Neural cell (in vitro differentiated cells): Measurements from ENCODE around the gene TMEM205. TPM values are rescaled to one million over a fixed set of nuclear protein-coding genes. Genes with fewer than 3 reads are reported as not detected.

ENCODE experiments used
- H2AFZ ChIP-seq: fragments of 200-600, 300-800 bp; sonication (generic), shearing (Covaris generic); 2 replicates; pipeline ENCODE4 v1.6.0; 2014; ENCODE audit warnings: low read depth, mild to moderate bottlenecking, antibody characterized with exemption, low read length, moderate library complexity
- H3F3A ChIP-seq: fragments of 200-600 bp; shearing (Covaris generic); 2 replicates; pipeline ENCODE4 v1.6.1; 2016; ENCODE audit warnings: mild to moderate bottlenecking, moderate library complexity, mixed read lengths, antibody characterized with exemption, low read length; ENCODE audit not compliant: insufficient read depth, poor library complexity, severe bottlenecking
- H3K27ac ChIP-seq: fragments of 200-600, 300-800 bp; sonication (generic), shearing (Covaris generic); 2 replicates; pipeline ENCODE4 v1.5.1; 2014; ENCODE audit warnings: mild to moderate bottlenecking, low read length, moderate library complexity
- H3K27me3 ChIP-seq: fragments of 300-800, 200-600 bp; sonication (generic), shearing (Covaris generic); 2 replicates; pipeline ENCODE4 v1.6.0; 2014; ENCODE audit warnings: mild to moderate bottlenecking, low read depth, low read length, moderate library complexity; ENCODE audit not compliant: insufficient read depth
- H3K36me3 ChIP-seq: fragments of 300-800, 200-600 bp; sonication (generic), shearing (Covaris generic); 2 replicates; pipeline ENCODE4 v1.5.1; 2014; ENCODE audit warnings: mild to moderate bottlenecking, antibody characterized with exemption, low read length, moderate library complexity; ENCODE audit not compliant: insufficient read depth
- H3K4me2 ChIP-seq: fragments of 300-800, 200-600 bp; sonication (generic), shearing (Covaris generic); 2 replicates; pipeline ENCODE4 v1.6.0; 2014; ENCODE audit warnings: mild to moderate bottlenecking, low read length
- H3K4me3 ChIP-seq: fragments of 300-800, 200-600 bp; sonication (generic), shearing (Covaris generic); 2 replicates; pipeline ENCODE4 v1.5.1; 2014; ENCODE audit warnings: mild to moderate bottlenecking, low read length, moderate library complexity
- H3K79me2 ChIP-seq: fragments of 200-600 bp; shearing (Covaris generic); replicated peaks from 2 replicates; pipeline ENCODE4 v1.6.0; 2014; ENCODE audit warnings: mild to moderate bottlenecking, low read length, moderate library complexity; ENCODE audit not compliant: insufficient read depth
- H3K9ac ChIP-seq: fragments of 300-800, 200-600 bp; sonication (generic), shearing (Covaris generic); 2 replicates; pipeline ENCODE4 v1.6.1; 2016; ENCODE audit warnings: mild to moderate bottlenecking, low read length, mixed read lengths
- H3K9me2 ChIP-seq: fragments of 200-600 bp; shearing (Covaris generic); 2 replicates; pipeline ENCODE4 v1.6.1; 2016; ENCODE audit warnings: mild to moderate bottlenecking, low read length, mixed read lengths; ENCODE audit not compliant: insufficient read depth
- H3K9me3 ChIP-seq: fragments of 200-600, 300-800 bp; sonication (generic), shearing (Covaris generic); 2 replicates; pipeline ENCODE4 v1.6.1; 2016; ENCODE audit warnings: mild to moderate bottlenecking, mixed run types, low read length, moderate library complexity, mixed read lengths
- H4K20me1 ChIP-seq: fragments of 200-600 bp; shearing (Covaris generic); 2 replicates; pipeline ENCODE4 v1.6.1; 2016; ENCODE audit warnings: mild to moderate bottlenecking, mixed run types; ENCODE audit not compliant: insufficient read depth
- EP300 ChIP-seq: fragments of 450-650 bp; conservative IDR thresholded peaks from 2 replicates; pipeline ENCODE4 v1.6.1; 2014; ENCODE audit warnings: antibody characterized with exemption, mild to moderate bottlenecking, moderate library complexity; ENCODE audit not compliant: poor library complexity, severe bottlenecking
- EZH2 ChIP-seq: fragments of 200-600, 300-800 bp; shearing (Covaris generic), sonication (generic); IDR thresholded peaks from 2 replicates; pipeline ENCODE4 v1.6.1; 2014; ENCODE audit warnings: antibody characterized with exemption, low read length, borderline replicate concordance, mild to moderate bottlenecking; ENCODE audit not compliant: insufficient read depth, poor library complexity, severe bottlenecking
- MXI1 ChIP-seq: fragments of 450-650 bp; conservative IDR thresholded peaks from 2 replicates; pipeline ENCODE4 v1.6.1; 2014; ENCODE audit warnings: antibody characterized with exemption, mild to moderate bottlenecking; ENCODE audit not compliant: poor library complexity, severe bottlenecking
- POLR2AphosphoS5 ChIP-seq: IDR thresholded peaks from 2 replicates; pipeline ENCODE4 v1.6.1; 2012
- RAD21 ChIP-seq: fragments of 450-650 bp; conservative IDR thresholded peaks from 2 replicates; pipeline ENCODE4 v1.6.1; 2014; ENCODE audit warnings: antibody characterized with exemption, mild to moderate bottlenecking, moderate library complexity
- SMC3 ChIP-seq: fragments of 450-650 bp; conservative IDR thresholded peaks from 2 replicates; pipeline ENCODE4 v1.6.1; 2014; ENCODE audit warnings: antibody characterized with exemption, mild to moderate bottlenecking, moderate library complexity; ENCODE audit not compliant: poor library complexity
- TAF1 ChIP-seq: IDR thresholded peaks from 2 replicates; pipeline ENCODE4 v1.6.1; 2012; ENCODE audit warnings: low read depth
- polyA plus RNA-seq: library from polyadenylated mRNA; depleted of rRNA; stranded (reverse); fragments of >200 nt; gene quantifications from 2 replicates; pipeline ENCODE4 v1.2.3, GENCODE V29; 2014
- TF ChIP-seq, protein P1 (sequence below): fragments of 450-650 bp; IDR thresholded peaks from 2 replicates; pipeline ENCODE4 v1.5.1; 2014; ENCODE audit warnings: antibody characterized with exemption, mild to moderate bottlenecking, moderate library complexity; ENCODE audit not compliant: poor library complexity, severe bottlenecking
- TF ChIP-seq, protein P2 (sequence below): IDR thresholded peaks from 2 replicates; pipeline ENCODE4 v1.6.1; 2012; ENCODE audit warnings: borderline replicate concordance

The TMEM205 gene
- polyA plus RNA-seq, 1 donor from 2014 or later = 136 TPM

DNA sequence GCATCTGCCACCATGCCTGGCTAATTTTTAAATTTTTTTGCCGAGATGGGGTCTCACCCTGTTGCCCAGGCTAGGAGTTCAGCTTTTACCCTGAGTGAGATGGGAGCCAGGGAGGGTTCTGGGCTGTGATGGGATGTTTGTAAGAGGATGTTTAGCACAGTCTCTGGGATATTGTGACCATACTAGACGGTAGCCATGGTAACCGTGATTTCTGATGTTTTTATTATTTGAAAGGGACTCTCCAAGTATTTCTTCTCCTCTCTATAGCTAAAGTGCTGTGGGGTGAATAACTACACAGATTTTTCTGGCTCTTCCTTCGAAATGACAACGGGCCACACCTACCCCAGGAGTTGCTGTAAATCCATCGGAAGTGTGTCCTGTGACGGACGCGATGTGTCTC is 39.7 kb downstream of the TMEM205 start:
- Histone ChIP-seq H3K4me2 (no peak overlapping the region), H3K36me3 (no peaks in the 10 kb centered on the region), H3K79me2 (no peaks in the 10 kb centered on the region), H2AFZ (no peak overlapping the region), H3F3A (no peaks in the 10 kb centered on the region), H4K20me1 (no peaks in the 10 kb centered on the region), H3K9me3 (no peaks in the 10 kb centered on the region), H3K27me3 (no peaks in the 10 kb centered on the region), H3K9ac (no peak overlapping the region), H3K4me3 (no peak overlapping the region), H3K9me2 (no peaks in the 10 kb centered on the region), H3K27ac (no peak overlapping the region)
- TF ChIP-seq MXI1 = no peak
- no peak for TF ChIP-seq TAF1
- no peak for TF ChIP-seq SMC3

DNA sequence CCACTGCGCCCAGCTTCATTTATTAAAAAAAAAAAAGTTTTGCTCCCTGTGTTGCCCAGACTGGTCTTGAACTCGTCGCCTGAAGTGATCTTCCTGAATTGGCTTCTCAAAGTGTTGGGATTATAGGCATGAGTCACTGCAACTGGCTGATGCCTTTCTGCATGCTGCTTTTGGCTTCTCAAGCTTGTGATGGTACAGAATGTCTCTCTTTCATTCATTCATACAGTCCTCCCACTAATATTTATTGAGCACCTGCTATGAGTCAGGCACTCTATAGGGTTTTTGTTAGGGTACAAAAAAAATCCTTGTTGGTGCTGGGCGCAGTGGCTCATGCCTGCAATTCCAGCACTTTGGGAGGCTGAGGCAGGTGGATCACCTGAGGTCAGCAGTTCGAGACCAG is 41.1 kb downstream of the TMEM205 start:
- Histone ChIP-seq H3K27ac (no peak overlapping the region), H3K36me3 (no peaks in the 10 kb centered on the region), H3K4me2 (no peak overlapping the region), H2AFZ (no peak overlapping the region), H3K9me2 (no peaks in the 10 kb centered on the region), H3K4me3 (no peak overlapping the region), H3K27me3 (no peaks in the 10 kb centered on the region), H3F3A (no peaks in the 10 kb centered on the region), H3K9ac (no peak overlapping the region), H4K20me1 (no peaks in the 10 kb centered on the region), H3K79me2 (no peaks in the 10 kb centered on the region), H3K9me3 (no peaks in the 10 kb centered on the region)
- no peak for TF ChIP-seq EP300
- no peak for TF ChIP-seq SMC3
- no peak for TF ChIP-seq EZH2
- TF ChIP-seq, protein P1, sequence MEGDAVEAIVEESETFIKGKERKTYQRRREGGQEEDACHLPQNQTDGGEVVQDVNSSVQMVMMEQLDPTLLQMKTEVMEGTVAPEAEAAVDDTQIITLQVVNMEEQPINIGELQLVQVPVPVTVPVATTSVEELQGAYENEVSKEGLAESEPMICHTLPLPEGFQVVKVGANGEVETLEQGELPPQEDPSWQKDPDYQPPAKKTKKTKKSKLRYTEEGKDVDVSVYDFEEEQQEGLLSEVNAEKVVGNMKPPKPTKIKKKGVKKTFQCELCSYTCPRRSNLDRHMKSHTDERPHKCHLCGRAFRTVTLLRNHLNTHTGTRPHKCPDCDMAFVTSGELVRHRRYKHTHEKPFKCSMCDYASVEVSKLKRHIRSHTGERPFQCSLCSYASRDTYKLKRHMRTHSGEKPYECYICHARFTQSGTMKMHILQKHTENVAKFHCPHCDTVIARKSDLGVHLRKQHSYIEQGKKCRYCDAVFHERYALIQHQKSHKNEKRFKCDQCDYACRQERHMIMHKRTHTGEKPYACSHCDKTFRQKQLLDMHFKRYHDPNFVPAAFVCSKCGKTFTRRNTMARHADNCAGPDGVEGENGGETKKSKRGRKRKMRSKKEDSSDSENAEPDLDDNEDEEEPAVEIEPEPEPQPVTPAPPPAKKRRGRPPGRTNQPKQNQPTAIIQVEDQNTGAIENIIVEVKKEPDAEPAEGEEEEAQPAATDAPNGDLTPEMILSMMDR = no peak
- TF ChIP-seq RAD21 = no peak
- TF ChIP-seq, protein P2, sequence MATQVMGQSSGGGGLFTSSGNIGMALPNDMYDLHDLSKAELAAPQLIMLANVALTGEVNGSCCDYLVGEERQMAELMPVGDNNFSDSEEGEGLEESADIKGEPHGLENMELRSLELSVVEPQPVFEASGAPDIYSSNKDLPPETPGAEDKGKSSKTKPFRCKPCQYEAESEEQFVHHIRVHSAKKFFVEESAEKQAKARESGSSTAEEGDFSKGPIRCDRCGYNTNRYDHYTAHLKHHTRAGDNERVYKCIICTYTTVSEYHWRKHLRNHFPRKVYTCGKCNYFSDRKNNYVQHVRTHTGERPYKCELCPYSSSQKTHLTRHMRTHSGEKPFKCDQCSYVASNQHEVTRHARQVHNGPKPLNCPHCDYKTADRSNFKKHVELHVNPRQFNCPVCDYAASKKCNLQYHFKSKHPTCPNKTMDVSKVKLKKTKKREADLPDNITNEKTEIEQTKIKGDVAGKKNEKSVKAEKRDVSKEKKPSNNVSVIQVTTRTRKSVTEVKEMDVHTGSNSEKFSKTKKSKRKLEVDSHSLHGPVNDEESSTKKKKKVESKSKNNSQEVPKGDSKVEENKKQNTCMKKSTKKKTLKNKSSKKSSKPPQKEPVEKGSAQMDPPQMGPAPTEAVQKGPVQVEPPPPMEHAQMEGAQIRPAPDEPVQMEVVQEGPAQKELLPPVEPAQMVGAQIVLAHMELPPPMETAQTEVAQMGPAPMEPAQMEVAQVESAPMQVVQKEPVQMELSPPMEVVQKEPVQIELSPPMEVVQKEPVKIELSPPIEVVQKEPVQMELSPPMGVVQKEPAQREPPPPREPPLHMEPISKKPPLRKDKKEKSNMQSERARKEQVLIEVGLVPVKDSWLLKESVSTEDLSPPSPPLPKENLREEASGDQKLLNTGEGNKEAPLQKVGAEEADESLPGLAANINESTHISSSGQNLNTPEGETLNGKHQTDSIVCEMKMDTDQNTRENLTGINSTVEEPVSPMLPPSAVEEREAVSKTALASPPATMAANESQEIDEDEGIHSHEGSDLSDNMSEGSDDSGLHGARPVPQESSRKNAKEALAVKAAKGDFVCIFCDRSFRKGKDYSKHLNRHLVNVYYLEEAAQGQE = no peak
- no peak for TF ChIP-seq MXI1
- no peak for TF ChIP-seq TAF1

DNA sequence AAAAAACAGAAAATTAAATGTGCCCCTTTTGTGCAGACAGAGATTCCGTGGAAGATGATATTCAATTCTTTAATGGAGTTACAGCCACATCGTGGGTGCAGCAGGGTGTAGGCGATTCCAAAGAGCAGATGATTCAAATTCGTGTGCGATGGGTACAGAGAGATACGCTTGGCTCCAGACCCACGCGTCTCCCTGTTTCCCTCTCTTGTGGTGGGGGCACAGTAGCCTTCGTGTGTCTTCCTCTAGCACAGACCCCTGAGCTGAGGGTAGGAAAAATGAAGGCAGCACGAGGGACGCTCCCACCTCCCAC is 45.3 kb downstream of the TMEM205 start:
- Histone ChIP-seq H3K79me2 (no peaks in the 10 kb centered on the region), H3F3A (no peaks in the 10 kb centered on the region), H2AFZ (no peak overlapping the region), H3K4me2 (no peak overlapping the region), H3K27ac (no peak overlapping the region), H4K20me1 (no peaks in the 10 kb centered on the region), H3K27me3 (no peaks in the 10 kb centered on the region), H3K9me2 (no peaks in the 10 kb centered on the region), H3K9me3 (no peaks in the 10 kb centered on the region), H3K36me3 (no peaks in the 10 kb centered on the region), H3K4me3 (no peak overlapping the region), H3K9ac (no peak overlapping the region)
- no peak for TF ChIP-seq EZH2
- TF ChIP-seq MXI1 = no peak
- no peak for TF ChIP-seq EP300
- TF ChIP-seq, protein P1 = no peak
- no peak for TF ChIP-seq TAF1
- no peak for TF ChIP-seq POLR2AphosphoS5
